ENCODE results near the gene C19orf81.

DNA sequence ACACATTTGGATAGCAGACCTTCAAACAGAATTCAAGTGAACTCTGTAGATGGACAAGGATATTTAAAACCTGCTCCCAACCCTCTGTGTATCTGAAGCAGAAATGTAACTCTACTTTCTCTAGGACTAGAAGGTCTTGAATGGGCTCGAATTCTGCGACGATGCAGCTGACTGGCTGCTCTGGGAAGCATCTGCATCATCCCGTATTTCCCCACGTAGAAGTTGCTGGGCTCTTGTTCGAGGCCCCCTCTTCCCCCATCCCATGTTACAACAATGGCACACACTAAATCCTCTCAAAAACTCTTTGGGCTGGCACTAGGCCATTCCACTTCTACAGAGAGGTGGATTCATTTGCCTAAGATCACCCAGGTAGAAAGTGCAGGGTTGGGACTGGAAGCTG lies 15.0 kb downstream of the C19orf81 start:
- TF ChIP-seq, protein P1, sequence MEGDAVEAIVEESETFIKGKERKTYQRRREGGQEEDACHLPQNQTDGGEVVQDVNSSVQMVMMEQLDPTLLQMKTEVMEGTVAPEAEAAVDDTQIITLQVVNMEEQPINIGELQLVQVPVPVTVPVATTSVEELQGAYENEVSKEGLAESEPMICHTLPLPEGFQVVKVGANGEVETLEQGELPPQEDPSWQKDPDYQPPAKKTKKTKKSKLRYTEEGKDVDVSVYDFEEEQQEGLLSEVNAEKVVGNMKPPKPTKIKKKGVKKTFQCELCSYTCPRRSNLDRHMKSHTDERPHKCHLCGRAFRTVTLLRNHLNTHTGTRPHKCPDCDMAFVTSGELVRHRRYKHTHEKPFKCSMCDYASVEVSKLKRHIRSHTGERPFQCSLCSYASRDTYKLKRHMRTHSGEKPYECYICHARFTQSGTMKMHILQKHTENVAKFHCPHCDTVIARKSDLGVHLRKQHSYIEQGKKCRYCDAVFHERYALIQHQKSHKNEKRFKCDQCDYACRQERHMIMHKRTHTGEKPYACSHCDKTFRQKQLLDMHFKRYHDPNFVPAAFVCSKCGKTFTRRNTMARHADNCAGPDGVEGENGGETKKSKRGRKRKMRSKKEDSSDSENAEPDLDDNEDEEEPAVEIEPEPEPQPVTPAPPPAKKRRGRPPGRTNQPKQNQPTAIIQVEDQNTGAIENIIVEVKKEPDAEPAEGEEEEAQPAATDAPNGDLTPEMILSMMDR (IDR thresholded peaks at IDR 0.05 in 4 of 5, conservative IDR thresholded peaks at IDR 0.05 in 1 of 5): no peak
- TF ChIP-seq POLR2A (IDR thresholded peaks at IDR 0.05): no peak
